OCI-LY3 (cell line): ENCODE results near the gene TCEA2.

Experiments used
- H2AFZ ChIP-seq: fragments of 200-600, 300-600 bp; shearing (Covaris generic); 2 replicates; pipeline ENCODE4 v1.6.0; 2014; ENCODE audit warnings: antibody characterized with exemption, low read depth, low read length
- H3K27ac ChIP-seq: fragments of 200-600, 300-600 bp; sonication (generic); 2 replicates; pipeline ENCODE4 v1.5.1; 2014; ENCODE audit warnings: mild to moderate bottlenecking, low read length, moderate library complexity, mixed read lengths
- H3K27me3 ChIP-seq: fragments of 200-600, 300-600 bp; sonication (generic); 2 replicates; pipeline ENCODE4 v1.6.1; 2014; ENCODE audit warnings: low read depth, low read length, mixed read lengths
- H3K36me3 ChIP-seq: fragments of 200-600, 300-600 bp; sonication (generic); replicated peaks from 2 replicates; pipeline ENCODE3; 2014; ENCODE audit warnings: low read depth, low read length, mixed read lengths
- H3K4me1 ChIP-seq: fragments of 300-600, 200-600 bp; sonication (generic); 2 replicates; pipeline ENCODE4 v1.6.1; 2014; ENCODE audit warnings: low read length, mixed read lengths
- H3K4me2 ChIP-seq: fragments of 200-600, 300-600 bp; sonication (generic); 2 replicates; pipeline ENCODE4 v1.6.1; 2014; ENCODE audit warnings: low read length, mixed read lengths
- H3K4me3 ChIP-seq: fragments of 300-600, 200-600 bp; sonication (generic); 2 replicates; pipeline ENCODE4 v1.5.1; 2014; ENCODE audit warnings: antibody characterized with exemption, mild to moderate bottlenecking, low read length, moderate library complexity
- H3K79me2 ChIP-seq: fragments of 300-600, 200-600 bp; shearing (Covaris generic); 2 replicates; pipeline ENCODE4 v1.6.1; 2014; ENCODE audit warnings: mild to moderate bottlenecking, low read length, mixed read lengths
- H3K9ac ChIP-seq: fragments of 300-600, 200-600 bp; shearing (Covaris generic); 2 replicates; pipeline ENCODE4 v1.6.0; 2014; ENCODE audit warnings: mild to moderate bottlenecking, low read length, moderate library complexity
- H3K9me3 ChIP-seq: fragments of 200-600, 300-600 bp; shearing (Covaris generic); 2 replicates; pipeline ENCODE4 v1.6.1; 2014; ENCODE audit warnings: low read length, mixed read lengths; ENCODE audit not compliant: insufficient read depth
- H4K20me1 ChIP-seq: fragments of 200-600, 300-600 bp; sonication (generic); 2 replicates; pipeline ENCODE4 v1.6.1; 2016; ENCODE audit warnings: low read length, mixed read lengths; ENCODE audit not compliant: insufficient read depth
- EZH2phosphoT487 ChIP-seq: fragments of 200-600 bp; shearing (Covaris generic); IDR thresholded peaks from 2 replicates; pipeline ENCODE4 v1.6.1; 2018; ENCODE audit warnings: antibody characterized with exemption, mixed run types, low read depth
- TF ChIP-seq, protein P1 (sequence below): fragments of 200-600, 300-600 bp; sonication (generic); IDR thresholded peaks from 2 replicates; pipeline ENCODE4 v1.5.1; 2014; ENCODE audit warnings: antibody characterized with exemption, low read length, low read depth

TCEA2 gene

DNA sequence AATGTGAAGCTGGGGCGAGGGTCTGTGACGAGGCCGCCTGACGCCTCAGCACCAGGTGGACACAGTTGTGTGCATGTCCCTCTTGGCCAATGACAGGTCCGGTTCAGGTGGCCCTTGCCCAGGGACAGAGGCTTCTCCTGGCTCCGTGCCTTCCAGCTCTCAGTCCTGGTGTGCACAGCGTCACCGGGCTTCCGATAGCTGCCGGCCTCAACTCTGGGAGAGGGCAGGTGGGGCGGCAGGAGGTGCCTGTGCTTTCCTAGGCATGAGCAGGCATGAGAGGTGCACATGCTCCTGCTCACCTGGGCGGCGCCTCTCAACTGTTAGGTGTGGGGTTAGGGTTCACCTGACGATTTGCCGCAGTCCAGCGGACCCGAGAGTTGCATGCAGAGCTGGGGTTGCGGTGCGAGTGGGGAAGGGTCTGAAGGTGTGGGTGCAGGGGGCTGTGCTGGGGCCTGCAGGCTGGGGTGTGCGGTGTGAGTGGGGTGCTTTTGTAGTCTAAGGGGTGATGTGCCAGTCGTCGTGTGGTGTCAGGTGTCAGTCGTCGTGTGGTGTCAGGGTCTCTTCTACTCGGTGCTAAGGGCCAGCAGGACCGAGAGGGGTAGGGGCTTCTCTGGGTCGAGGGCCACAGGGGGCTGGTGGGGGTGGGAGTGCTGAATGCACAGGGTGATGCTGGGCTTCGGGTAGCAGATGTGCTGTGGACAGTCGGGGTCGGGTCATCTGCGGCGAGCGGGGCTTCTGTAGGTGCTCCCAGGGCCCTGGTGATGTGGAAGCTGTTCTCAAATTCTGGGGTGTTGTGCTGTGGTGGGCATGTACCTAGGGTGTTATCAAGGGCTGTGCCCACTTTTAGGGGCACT is 9.8 kb upstream of the TCEA2 start:
- Histone ChIP-seq H4K20me1 (no peaks in the 10 kb centered on the region), H3K36me3 (no peaks in the 10 kb centered on the region), H3K79me2 (no peaks in the 10 kb centered on the region), H3K4me1 (peaks cover 38% of the 10 kb centered on the region), H2AFZ (no peak overlapping the region), H3K9ac (no peak overlapping the region), H3K27me3 (peaks cover 5% of the 10 kb centered on the region; the same call in 1 of the 2 replicates), H3K4me3 (no peak overlapping the region), H3K9me3 (no peaks in the 10 kb centered on the region), H3K27ac (no peak overlapping the region), H3K4me2 (no peak overlapping the region)
- TF ChIP-seq, protein P1, sequence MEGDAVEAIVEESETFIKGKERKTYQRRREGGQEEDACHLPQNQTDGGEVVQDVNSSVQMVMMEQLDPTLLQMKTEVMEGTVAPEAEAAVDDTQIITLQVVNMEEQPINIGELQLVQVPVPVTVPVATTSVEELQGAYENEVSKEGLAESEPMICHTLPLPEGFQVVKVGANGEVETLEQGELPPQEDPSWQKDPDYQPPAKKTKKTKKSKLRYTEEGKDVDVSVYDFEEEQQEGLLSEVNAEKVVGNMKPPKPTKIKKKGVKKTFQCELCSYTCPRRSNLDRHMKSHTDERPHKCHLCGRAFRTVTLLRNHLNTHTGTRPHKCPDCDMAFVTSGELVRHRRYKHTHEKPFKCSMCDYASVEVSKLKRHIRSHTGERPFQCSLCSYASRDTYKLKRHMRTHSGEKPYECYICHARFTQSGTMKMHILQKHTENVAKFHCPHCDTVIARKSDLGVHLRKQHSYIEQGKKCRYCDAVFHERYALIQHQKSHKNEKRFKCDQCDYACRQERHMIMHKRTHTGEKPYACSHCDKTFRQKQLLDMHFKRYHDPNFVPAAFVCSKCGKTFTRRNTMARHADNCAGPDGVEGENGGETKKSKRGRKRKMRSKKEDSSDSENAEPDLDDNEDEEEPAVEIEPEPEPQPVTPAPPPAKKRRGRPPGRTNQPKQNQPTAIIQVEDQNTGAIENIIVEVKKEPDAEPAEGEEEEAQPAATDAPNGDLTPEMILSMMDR: no peak
- TF ChIP-seq EZH2phosphoT487: no peak

DNA sequence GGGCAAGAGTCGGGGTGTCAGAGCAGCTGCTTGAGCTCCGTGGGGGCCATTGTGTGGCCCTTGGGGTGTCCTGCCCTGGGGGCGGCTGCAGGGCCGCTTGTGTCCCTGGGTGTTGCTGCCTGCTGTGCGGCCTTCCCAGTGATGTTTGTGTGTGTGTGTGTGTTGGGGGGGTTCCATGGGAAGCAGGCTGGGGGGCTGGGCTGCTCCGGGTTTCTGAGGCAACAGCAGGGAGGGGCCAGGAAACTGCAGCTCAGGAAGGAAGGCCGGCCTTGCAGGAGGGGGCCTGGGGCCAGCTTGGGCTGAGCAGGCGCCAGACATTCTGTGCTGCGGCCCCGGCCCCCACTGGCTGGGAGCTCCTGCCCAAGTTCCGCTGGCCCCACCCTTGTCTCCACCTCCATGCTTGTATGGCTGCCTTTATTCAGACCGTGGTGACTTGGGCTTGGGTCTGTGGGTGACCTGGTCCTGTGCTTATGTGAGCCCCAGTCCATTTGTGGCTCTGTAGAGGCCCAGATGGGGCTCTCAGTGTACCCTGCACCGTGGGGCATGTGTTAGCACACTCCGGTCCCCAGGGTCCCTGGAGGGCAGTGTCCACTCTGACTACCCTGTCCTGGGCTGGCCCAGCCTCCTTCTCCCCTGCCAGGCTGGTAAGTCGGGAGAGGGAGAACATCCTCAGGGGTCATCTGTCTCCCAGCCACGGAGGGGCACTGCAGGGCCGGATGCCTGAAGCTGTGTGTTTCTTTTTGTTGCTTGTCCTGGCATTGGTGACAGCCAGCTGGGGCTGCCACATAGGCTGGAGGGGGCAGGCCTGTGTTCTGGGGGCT is 8.9 kb upstream of the TCEA2 start:
- H3K4me1 ChIP-seq: peaks cover 43% of the 10 kb centered on the region
- H3K4me2 ChIP-seq: no peak overlapping the region
- H4K20me1 ChIP-seq: no peaks in the 10 kb centered on the region
- no peaks in the 10 kb centered on the region for H3K79me2 ChIP-seq
- no peaks in the 10 kb centered on the region for H3K36me3 ChIP-seq
- no peaks in the 10 kb centered on the region for H3K9me3 ChIP-seq
- H2AFZ ChIP-seq: no peak overlapping the region; the same call in 1 of the 2 replicates
- H3K9ac ChIP-seq: no peak overlapping the region
- H3K27me3 ChIP-seq: peaks cover 5% of the 10 kb centered on the region; the same call in 1 of the 2 replicates
- no peak for TF ChIP-seq EZH2phosphoT487
- TF ChIP-seq, protein P1: peak; percentile 44
- H3K4me3 ChIP-seq: no peak overlapping the region
- no peak overlapping the region for H3K27ac ChIP-seq

DNA sequence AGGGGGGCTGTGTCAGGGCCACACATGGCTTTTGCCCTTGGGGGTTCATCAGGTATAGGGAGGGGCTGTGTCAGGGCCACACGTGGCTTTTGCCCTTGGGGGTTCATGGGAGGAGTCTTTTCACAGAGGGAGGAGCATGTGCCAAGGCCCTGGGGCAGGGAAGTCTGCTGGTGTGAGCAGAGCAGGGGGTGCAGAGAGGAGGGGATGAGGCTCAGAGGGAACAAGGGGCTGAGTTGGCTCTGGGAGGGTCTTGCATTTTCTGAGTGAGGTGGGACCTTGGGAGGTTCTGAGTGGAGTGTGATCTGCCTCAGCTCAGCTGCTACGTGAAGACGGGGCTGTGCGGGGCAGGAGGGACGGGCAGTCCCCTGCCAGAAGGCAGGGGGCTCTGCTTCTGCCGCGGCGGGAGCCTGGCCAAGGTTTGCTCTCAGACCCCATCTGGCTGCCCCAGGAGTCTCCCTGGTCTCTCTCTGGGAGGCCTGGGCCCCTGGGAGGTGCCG is 7.6 kb upstream of the TCEA2 start:
- peaks cover 5% of the 10 kb centered on the region; the same call in 1 of the 2 replicates for H3K27me3 ChIP-seq
- no peak for TF ChIP-seq EZH2phosphoT487
- TF ChIP-seq, protein P1: no peak
- no peaks in the 10 kb centered on the region for H4K20me1 ChIP-seq
- no peaks in the 10 kb centered on the region for H3K36me3 ChIP-seq
- H2AFZ ChIP-seq: no peak overlapping the region
- no peak overlapping the region for H3K9ac ChIP-seq
- H3K27ac ChIP-seq: no peak overlapping the region
- H3K4me2 ChIP-seq: peak overlapping the region; percentile 83; the same call in 1 of the 2 replicates
- no peaks in the 10 kb centered on the region for H3K9me3 ChIP-seq
- no peaks in the 10 kb centered on the region for H3K79me2 ChIP-seq
- H3K4me1 ChIP-seq: peaks cover 43% of the 10 kb centered on the region
- H3K4me3 ChIP-seq: no peak overlapping the region
